IMR-90 (cell line): ENCODE results near the gene SLC35A4. TPM values are rescaled to one million over a fixed set of nuclear protein-coding genes. Genes with fewer than 3 reads are reported as not detected.

Experiments
- ATAC-seq: fragments of 200-7000 bp; cut with Tn5 transposase; 2 replicates; pipeline ENCODE4 v1.9.1; 2020; ENCODE audit warnings: low read depth, mild to moderate bottlenecking, moderate library complexity
- BruUV-seq: library from RNA; stranded (reverse); fragments of 400-500 nt; replicated peaks from 2 replicates; lab custom pipeline; 2021; lab: Mats Ljungman, UMichigan
- CTCF ChIA-PET: fragments of 300-600 bp; formaldehyde crosslinking; extraction: SDS; loops from one replicate; lab custom pipeline; 2021; ENCODE audit warnings: antibody characterized with exemption; lab: Yijun Ruan, JAX
- POLR2A ChIA-PET: fragments of 300-600 bp; sonication (Branson Sonifier 250); formaldehyde crosslinking; loops from one replicate; lab custom pipeline; 2022; ENCODE audit warnings: antibody characterized with exemption; ENCODE audit not compliant: unreplicated experiment; lab: Charles Lee
- DNase-seq: peaks from one replicate; pipeline ENCODE4 v3.0.0; 2013
- H2AFZ ChIP-seq: replicated peaks from 2 replicates; pipeline ENCODE3; 2013; ENCODE audit warnings: low read length, mild to moderate bottlenecking; ENCODE audit not compliant: poor library complexity
- H2AK5ac ChIP-seq: 2 replicates; pipeline ENCODE4 v1.6.1; 2013; ENCODE audit warnings: low read depth, low read length, inconsistent platforms
- H2AK9ac ChIP-seq: replicated peaks from 2 replicates; pipeline ENCODE3; 2013; ENCODE audit warnings: mild to moderate bottlenecking, low read depth, low read length, moderate library complexity; ENCODE audit not compliant: poor library complexity
- H2BK120ac ChIP-seq: 2 replicates; pipeline ENCODE4 v1.6.1; 2013; ENCODE audit warnings: low read depth, low read length, inconsistent platforms
- H2BK15ac ChIP-seq: 3 replicates; pipeline ENCODE4 v1.6.1; 2013; ENCODE audit warnings: low read depth, low read length, inconsistent platforms
- H2BK20ac ChIP-seq: 2 replicates; pipeline ENCODE4 v1.6.1; 2013; ENCODE audit warnings: low read depth, mild to moderate bottlenecking, inconsistent platforms, low read length, moderate library complexity
- H2BK5ac ChIP-seq: 2 replicates; pipeline ENCODE4 v1.6.1; 2013; ENCODE audit warnings: mild to moderate bottlenecking, low read depth, low read length, inconsistent platforms; ENCODE audit not compliant: poor library complexity, severe bottlenecking
- H3K14ac ChIP-seq: replicated peaks from 2 replicates; pipeline ENCODE4 v1.6.1; 2013; ENCODE audit warnings: low read depth, low read length, inconsistent platforms
- H3K18ac ChIP-seq: 2 replicates; pipeline ENCODE4 v1.6.1; 2013; ENCODE audit warnings: low read depth, low read length, control low read depth
- H3K23ac ChIP-seq: 2 replicates; pipeline ENCODE4 v1.6.1; 2013; ENCODE audit warnings: low read depth, low read length, inconsistent platforms
- H3K27ac ChIP-seq: 2 replicates; pipeline ENCODE4 v1.5.1; 2013; ENCODE audit warnings: mild to moderate bottlenecking, control low read depth, low read length; ENCODE audit not compliant: insufficient read depth
- H3K27me3 ChIP-seq: 2 replicates; pipeline ENCODE4 v1.6.1; 2013; ENCODE audit warnings: low read length; ENCODE audit not compliant: control insufficient read depth, insufficient read depth
- H3K36me3 ChIP-seq: 2 replicates; pipeline ENCODE4 v1.6.1; 2013; ENCODE audit warnings: low read length, mixed read lengths; ENCODE audit not compliant: control insufficient read depth, insufficient read depth
- H3K4ac ChIP-seq: 2 replicates; pipeline ENCODE4 v1.6.1; 2013; ENCODE audit warnings: low read depth, low read length, inconsistent platforms
- H3K4me1 ChIP-seq: 2 replicates; pipeline ENCODE4 v1.6.1; 2013; ENCODE audit warnings: low read length, mixed read lengths; ENCODE audit not compliant: control insufficient read depth, insufficient read depth
- H3K4me2 ChIP-seq: 2 replicates; pipeline ENCODE4 v1.6.1; 2013; ENCODE audit warnings: low read depth, mild to moderate bottlenecking, control low read depth, low read length, moderate library complexity
- H3K4me3 ChIP-seq: 2 replicates; pipeline ENCODE4 v1.5.1; 2013; ENCODE audit warnings: low read depth, mild to moderate bottlenecking, control low read depth, low read length, moderate library complexity; ENCODE audit not compliant: insufficient read depth
- H3K56ac ChIP-seq: 2 replicates; pipeline ENCODE4 v1.6.1; 2013; ENCODE audit warnings: low read length, inconsistent platforms; ENCODE audit not compliant: insufficient read depth; ENCODE audit errors: extremely low read depth
- H3K79me1 ChIP-seq, 2 experiments: 2 replicates each; pipeline ENCODE4 v1.6.1; 2013; ENCODE audit warnings: low read length in 2 of 2, inconsistent platforms in 1 of 2, low read depth in 1 of 2
- H3K9ac ChIP-seq: 2 replicates; pipeline ENCODE4 v1.6.1; 2013; ENCODE audit warnings: low read depth, low read length, control low read depth
- H3K9me1 ChIP-seq: 2 replicates; pipeline ENCODE4 v1.6.1; 2013; ENCODE audit warnings: low read length, inconsistent platforms; ENCODE audit not compliant: insufficient read depth
- H3K9me3 ChIP-seq: 2 replicates; pipeline ENCODE4 v1.6.1; 2013; ENCODE audit warnings: low read length; ENCODE audit not compliant: control insufficient read depth, insufficient read depth
- H4K20me1 ChIP-seq: 2 replicates; pipeline ENCODE4 v1.6.1; 2013; ENCODE audit warnings: low read length, inconsistent platforms; ENCODE audit not compliant: insufficient read depth
- H4K5ac ChIP-seq: 2 replicates; pipeline ENCODE4 v1.6.1; 2013; ENCODE audit warnings: mild to moderate bottlenecking, low read depth, low read length, control low read depth
- H4K8ac ChIP-seq, 2 experiments: 2 replicates each; pipeline ENCODE4 v1.6.1; 2013; ENCODE audit warnings: low read depth in 2 of 2, low read length in 2 of 2, control low read depth in 1 of 2, inconsistent platforms in 1 of 2
- H4K91ac ChIP-seq: 2 replicates; pipeline ENCODE4 v1.6.1; 2013; ENCODE audit warnings: low read depth, low read length, inconsistent platforms; ENCODE audit not compliant: insufficient read depth
- CEBPB ChIP-seq: IDR thresholded peaks from 2 replicates; pipeline ENCODE4 v1.6.1; 2012; ENCODE audit warnings: low read depth, low read length, improper control_type of control experiment
- FOS ChIP-seq: fragments of 150-350 bp; IDR thresholded peaks from 2 replicates; pipeline ENCODE4 v1.6.1; 2016; ENCODE audit warnings: low read depth, low read length
- WGBS, 2 experiments: methylation state at CpG; one replicate each; pipeline versions ENCODE4 v1.1.5 to v1.1.7; 2013; ENCODE audit warnings: missing lambda C conversion rate in 2 of 2; ENCODE audit not compliant: insufficient read length in 1 of 2; ENCODE audit errors: extremely low coverage in 2 of 2; 5-methylcytosine and 5-hydroxymethylcytosine counted together
- dilution Hi-C: fragments of 300-500 bp; cut with HindIII; formaldehyde crosslinking; loops from one replicate; pipeline ENCODE4 v1.14.3; 2018; ENCODE audit warnings: low sequenced_read_pairs; ENCODE audit not compliant: unreplicated experiment
- in situ Hi-C: fragments of 300-500 bp; cut with MboI; formaldehyde crosslinking; loops from 3 replicates; pipeline ENCODE4 v1.14.3; 2019; ENCODE audit warnings: low sequenced_read_pairs, inconsistent platforms, mixed read lengths
- intact Hi-C: fragments of 100-400 bp; cut with micrococcal nuclease; formaldehyde crosslinking; loops from 2 replicates; pipeline ENCODE4 v1.10.0; 2022
- polyA plus RNA-seq, 3 experiments: library from polyadenylated mRNA; depleted of rRNA; stranded (reverse); fragments of >200 nt; gene quantifications; 2 replicates each; pipeline ENCODE4 v1.2.3, GENCODE V29; 2012; ENCODE audit warnings: low replicate concordance in 1 of 3
- total RNA-seq: library from RNA; depleted of rRNA; stranded (reverse); fragments of >200 nt; gene quantifications from 2 replicates; pipeline ENCODE4 v1.2.3, GENCODE V29; 2012

Gene SLC35A4
- total and polyA plus RNA-seq, 2 of the 4 experiments (the other 2 are of a cell fraction) = 19.2 to 66.4 TPM

- Histone ChIP-seq H2AK9ac (no peak overlapping the region), H3K27me3 (peaks cover 4% of the 10 kb centered on the region; the same call in 1 of the 2 replicates), H3K4me2 (no peak overlapping the region), H3K56ac (no peak overlapping the region), H2BK120ac (no peak overlapping the region), H3K36me3 (no peaks in the 10 kb centered on the region), H2AFZ (no peak overlapping the region), H4K91ac (no peak overlapping the region), H3K4me1 (peaks cover 4% of the 10 kb centered on the region), H3K4ac (no peak overlapping the region), H3K27ac (no peak overlapping the region), H3K9me3 (no peaks in the 10 kb centered on the region), H2BK15ac (no peak overlapping the region), H4K20me1 (no peaks in the 10 kb centered on the region), H2AK5ac (no peak overlapping the region), H3K4me3 (no peak overlapping the region), H3K79me1 (no peaks in the 10 kb centered on the region), H3K9ac (no peak overlapping the region), H4K5ac (no peak overlapping the region), H2BK5ac (no peak overlapping the region), H3K14ac (no peak overlapping the region), H2BK20ac (no peak overlapping the region), H3K23ac (no peak overlapping the region), H3K18ac (no peak overlapping the region), H3K9me1 (no peaks in the 10 kb centered on the region), H4K8ac (no peak overlapping the region)
- no peak for ATAC-seq
- in situ Hi-C loops (no loop called here), dilution Hi-C loops (no loop called here), intact Hi-C loops (no loop called here)
- WGBS, 2 experiments = no CpG with 5 or more reads among the region's 2 CpGs
- TF ChIP-seq CEBPB (peak; percentile 72), FOS (no peak)
- ChIA-PET POLR2A (no interaction called here), CTCF (no interaction called here)
- DNase-seq = no peak
- BruUV-seq = no TSS peak
These were observed 42.4 kb downstream of the SLC35A4 start for GRCh38 chr5:140607031-140607430.
